ENCODE data around the gene ATP2C2.
"Not testable (repeated sequence)": the region's sequence is repeated elsewhere in the genome, so short reads cannot be mapped to it uniquely, and the experiment has no call there.

The ATP2C2 gene, protein sequence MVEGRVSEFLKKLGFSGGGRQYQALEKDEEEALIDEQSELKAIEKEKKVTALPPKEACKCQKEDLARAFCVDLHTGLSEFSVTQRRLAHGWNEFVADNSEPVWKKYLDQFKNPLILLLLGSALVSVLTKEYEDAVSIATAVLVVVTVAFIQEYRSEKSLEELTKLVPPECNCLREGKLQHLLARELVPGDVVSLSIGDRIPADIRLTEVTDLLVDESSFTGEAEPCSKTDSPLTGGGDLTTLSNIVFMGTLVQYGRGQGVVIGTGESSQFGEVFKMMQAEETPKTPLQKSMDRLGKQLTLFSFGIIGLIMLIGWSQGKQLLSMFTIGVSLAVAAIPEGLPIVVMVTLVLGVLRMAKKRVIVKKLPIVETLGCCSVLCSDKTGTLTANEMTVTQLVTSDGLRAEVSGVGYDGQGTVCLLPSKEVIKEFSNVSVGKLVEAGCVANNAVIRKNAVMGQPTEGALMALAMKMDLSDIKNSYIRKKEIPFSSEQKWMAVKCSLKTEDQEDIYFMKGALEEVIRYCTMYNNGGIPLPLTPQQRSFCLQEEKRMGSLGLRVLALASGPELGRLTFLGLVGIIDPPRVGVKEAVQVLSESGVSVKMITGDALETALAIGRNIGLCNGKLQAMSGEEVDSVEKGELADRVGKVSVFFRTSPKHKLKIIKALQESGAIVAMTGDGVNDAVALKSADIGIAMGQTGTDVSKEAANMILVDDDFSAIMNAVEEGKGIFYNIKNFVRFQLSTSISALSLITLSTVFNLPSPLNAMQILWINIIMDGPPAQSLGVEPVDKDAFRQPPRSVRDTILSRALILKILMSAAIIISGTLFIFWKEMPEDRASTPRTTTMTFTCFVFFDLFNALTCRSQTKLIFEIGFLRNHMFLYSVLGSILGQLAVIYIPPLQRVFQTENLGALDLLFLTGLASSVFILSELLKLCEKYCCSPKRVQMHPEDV

DNA sequence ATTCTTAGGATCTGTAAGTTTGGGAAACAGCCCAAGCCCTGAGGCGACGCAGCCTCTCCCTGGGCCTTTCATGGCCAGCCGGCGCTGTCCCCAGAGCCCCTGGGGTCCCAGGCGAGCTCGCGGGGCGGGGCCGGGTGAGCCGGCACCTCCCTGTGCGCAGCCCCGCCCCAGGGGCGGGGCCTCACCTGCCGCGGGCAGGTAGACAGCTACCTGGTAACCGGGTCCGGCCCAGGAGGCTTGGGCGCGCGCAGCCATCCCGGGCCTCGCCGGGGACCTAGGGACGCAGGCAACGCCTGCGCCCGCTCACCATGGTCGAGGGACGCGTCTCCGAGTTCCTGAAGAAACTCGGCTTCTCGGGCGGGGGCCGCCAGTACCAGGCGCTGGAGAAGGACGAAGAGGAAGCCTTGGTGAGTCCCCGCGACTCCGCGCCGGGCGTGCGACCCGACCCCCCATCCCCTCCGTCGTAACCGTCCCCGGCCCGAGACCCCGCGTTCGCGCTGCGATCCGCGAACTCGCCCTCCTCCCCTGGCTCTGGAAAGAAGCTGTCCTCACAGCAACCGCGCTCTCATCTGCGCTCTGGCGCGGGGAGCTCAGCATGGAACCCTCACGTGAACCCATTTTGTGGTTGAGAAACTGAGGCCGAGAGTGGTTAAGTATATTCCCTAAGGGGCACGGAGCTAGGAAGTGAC, at the start of gene ATP2C2:
Gene ATP2C2, plus strand, starts transcription at position 231 of the 689 bp plus-strand sequence. Its CDS starts 78 bp downstream, at position 309.
- in situ Hi-C loops (cut with MboI; ENCODE audit: low sequenced_read_pairs): no loop called here

DNA sequence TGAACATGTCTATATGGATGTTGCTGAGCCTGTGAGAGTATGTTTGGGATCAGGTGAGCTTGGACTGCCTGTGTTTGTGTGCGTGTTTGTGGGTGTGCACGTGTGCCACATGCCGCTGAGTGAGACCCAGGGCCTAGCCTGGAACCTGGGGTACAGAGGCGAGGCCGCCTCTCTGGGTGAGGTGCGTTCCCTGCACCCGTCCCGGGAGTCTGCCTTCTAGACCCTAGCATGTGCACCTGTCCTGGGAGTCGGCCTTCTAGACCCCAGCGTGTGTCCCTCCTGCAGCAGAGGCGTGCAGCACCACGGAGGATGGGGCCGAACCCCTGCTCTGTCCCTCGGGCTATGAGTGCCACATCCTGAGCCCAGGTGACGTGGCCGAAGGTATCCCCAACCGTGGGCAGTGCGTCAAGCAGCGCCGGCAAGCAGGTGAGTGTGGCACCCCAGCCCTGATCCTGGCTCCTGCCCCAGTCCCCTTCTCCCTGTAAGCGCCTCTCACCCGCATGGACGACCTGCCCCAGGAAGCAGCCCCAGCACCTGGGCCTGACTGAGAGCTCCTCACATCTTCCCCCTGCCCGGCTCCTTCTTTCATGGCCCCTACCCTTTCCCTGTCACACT, 49.1 kb upstream of the ATP2C2 start:
- in situ Hi-C loops (cut with MboI; ENCODE audit: low sequenced_read_pairs): no loop called here

DNA sequence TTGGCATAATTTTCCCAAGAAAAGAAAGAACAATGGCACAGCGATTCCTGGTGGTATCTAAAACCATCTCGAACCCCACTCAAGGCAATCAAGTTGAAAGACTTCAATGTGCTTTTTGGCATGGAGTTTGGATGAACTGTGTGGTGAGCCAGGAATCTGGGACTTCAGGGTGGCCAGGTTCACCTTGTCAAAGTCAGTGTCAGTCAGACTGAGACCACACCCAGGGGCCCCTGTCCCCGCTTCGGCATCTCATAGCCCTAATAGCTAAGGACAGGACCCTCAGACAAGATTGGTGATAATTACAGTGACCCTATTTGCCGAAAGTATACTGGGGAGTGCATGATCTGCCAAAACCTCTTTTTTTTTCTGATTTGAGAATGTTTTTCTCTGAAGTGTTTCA, 47.8 kb upstream of the ATP2C2 start:
- in situ Hi-C loops (cut with MboI; ENCODE audit: low sequenced_read_pairs): no loop called here

DNA sequence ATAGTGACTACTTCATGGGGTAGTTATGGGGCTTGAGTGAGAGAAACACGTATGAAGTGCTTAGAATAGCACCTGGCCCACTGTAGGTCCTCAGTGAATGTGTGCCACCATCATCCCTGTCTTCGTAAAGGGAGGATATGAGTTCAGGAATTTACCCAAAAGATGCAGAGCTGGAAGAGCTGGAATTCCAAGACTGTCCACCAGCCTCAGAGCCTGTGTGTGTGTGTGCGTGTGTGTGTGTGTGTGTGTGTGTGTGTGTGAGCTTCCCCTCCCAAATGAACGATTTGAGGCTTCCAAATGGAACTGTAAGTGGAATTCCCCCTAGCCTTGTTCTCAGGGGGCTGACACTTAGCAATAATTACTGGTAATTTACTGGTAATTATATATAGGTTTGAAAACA, 46.4 kb upstream of the ATP2C2 start:
- in situ Hi-C loops (cut with MboI; ENCODE audit: low sequenced_read_pairs): no loop called here

DNA sequence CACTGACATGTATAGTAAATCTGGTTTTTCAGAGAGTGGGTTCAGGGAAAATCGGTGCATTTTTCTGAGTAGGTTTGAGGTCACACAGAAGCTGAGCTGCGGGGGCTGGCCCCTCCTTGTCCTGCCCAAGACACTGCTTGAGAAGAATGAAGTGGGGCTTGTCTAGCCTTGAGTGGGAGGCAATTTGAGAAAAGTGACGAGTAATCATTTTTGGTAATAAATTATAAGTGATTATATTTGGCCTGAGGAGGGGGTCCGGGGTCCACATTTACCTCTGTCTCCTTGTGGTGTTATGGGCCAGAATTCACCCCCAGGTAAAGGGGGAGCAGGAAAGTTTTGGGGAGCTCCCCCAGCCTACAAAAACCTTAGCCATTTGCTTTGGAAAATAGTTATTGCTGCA, 45.6 kb upstream of the ATP2C2 start:
- in situ Hi-C loops (cut with MboI; ENCODE audit: low sequenced_read_pairs): no loop called here

DNA sequence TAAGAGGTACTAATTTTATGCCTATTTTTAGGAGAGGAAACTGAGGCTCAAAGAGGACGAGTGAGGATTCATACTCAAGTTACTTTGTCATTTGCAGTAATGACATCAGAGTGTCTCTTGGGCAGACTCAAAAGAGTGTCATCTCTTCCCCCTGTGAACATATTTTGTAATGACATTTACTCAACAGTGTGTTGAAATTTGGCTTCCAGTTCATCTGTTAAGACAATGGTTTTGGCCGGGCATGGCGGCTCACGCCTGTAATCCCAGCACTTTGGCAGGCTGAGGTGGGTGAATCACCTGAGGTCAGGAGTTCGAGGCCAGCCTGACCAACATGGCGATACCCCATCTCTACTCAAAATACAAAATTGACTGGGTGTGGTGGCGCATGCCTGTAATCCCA, 44.7 kb upstream of the ATP2C2 start:
- in situ Hi-C loops (cut with MboI; ENCODE audit: low sequenced_read_pairs): no loop called here

DNA sequence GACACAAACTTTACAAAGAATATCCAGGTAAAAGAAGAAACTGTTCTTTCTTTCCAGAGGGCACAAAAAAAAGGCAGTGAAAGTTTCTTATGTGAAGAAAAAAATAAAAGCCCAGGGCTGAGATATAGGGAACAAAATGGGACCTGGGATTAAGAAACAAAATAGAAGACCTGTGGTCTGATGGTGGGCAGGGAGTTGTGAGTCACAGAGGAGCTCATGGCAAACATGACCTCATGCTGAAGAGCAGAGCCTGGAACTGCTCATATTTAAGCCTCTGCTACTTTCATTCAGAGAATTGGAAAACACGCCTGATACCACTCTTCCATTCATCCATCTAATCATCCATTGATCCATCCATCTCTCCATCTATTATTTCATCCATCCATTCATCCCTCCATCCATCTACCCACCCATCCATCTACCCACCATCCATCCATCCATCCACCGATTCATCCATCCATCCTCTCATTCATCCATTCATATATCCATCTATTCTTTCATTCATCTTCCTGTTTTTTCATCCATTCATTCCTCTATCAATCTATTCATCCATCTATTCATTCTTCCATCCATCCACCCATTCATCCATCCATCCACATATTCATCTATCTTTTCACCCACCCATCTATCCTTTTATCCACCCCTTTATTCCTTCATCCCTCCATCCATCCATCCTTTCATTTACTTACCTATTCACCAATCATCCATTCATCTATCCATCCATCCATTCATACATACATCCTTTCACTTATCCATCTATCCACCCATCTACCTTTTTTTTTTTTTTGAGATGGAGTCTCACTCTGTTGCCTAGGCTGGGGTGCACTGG, 43.7 kb upstream of the ATP2C2 start:
- in situ Hi-C loops (cut with MboI; ENCODE audit: low sequenced_read_pairs): no loop called here

DNA sequence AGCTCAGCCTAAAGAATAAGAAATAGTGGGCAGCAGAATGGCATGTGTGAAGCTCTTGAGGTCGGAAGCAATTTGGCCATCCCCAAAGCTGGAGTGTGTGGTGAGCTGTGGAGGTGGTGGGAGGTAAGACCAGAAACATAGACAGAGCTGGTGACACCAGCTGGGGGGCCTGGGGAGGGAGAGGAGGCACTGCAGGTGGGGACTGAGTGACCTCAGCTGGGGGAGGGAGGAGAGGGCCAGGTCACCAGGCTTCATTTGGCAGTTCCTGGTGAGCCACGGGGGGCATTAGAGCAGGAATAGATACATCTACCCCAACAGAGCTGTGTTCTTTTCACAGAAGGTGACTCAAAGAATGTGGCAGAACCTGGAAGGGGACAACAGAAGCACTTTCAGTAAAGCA, 41.8 kb upstream of the ATP2C2 start:
- in situ Hi-C loops (cut with MboI; ENCODE audit: low sequenced_read_pairs): no loop called here

DNA sequence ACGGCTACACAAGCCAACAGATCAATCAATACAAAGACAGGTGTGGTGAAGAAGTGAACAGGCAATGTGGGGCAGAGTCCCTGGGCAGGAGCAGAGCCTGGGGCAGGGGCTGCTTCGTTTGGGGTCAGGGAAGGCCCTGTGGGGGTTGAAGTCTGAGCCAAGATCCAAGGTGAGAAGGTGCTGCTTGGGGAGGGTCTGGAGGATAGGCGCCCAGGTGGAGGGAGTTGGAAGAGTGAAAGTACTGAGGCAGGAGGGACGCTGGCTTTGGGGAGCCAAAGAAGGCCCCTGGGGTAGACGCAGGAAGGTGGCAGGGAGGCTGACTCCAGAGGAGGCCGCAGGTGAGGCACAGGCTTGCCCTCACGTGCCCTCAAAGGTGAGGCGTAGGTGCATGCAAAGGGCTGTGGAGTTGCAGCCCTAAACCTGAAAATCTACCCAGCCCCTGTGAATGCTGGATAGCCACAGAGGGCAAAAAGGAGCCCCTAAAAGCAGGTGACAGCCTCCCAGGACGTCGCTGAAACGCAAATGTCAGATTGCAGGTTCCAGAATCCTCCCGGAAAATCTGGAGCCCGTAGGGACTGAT, 40.3 kb upstream of the ATP2C2 start:
- in situ Hi-C loops (cut with MboI; ENCODE audit: low sequenced_read_pairs): no loop called here

DNA sequence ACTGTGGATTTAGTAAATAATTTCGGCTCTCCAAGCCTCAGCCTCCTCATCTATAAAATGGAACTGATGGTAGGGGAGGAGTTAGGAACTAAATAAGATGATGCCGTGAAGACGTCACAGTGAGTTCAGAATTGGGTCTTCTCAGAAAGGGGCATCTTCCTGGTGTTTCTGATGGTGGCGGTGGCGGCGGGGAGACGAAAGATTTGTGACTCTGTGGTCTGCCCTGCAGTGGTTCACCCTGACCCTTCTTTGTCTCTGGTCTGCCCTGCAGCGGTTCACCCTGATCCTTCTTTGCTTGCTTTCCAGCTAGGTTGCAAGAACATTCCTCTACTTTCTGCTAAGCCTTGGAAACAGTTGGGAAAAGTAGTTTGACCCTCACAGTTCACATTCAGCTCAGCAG, 39.3 kb upstream of the ATP2C2 start:
- in situ Hi-C loops (cut with MboI; ENCODE audit: low sequenced_read_pairs): no loop called here

DNA sequence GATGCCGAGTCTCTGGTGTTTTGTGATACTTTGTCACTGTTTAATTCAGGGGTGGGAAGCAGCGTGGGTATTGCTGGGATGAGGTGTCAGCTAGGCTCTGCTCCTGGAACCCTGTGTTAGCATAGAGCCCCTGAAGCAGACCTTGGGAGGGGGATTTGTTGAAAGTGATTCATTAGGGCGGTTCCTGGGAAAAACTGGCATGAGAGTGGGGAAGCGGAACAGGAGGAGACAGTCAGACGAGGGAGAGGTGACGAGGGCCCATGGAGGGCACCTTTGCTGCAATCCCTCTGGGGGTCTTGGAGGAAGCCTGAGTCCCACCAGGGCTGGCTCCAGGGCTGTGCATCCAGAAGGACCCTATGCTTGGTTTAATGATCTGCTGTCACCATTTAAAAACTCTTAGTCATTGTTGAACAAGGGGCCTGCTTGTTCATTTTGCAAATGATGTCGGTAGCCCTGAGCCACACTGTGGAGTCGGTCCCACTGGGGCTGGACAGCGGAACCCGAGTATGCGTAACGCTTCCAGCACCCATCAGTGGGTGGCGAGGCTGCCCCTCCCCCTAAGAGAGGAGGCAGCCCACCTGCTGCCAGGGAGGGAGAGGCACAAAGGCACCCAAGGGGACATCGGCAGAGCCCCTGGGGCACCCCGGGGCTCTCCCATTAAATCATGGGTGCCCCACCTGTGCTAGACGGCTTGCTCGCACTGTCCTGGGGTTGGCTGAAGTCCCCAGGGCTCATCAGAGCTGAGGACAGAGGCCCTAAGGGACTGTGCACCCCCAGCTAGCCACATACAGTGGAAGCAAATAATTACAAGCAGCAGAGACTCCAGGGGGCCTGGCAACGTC, 38.3 kb upstream of the ATP2C2 start:
- in situ Hi-C loops (cut with MboI; ENCODE audit: low sequenced_read_pairs): no loop called here

DNA sequence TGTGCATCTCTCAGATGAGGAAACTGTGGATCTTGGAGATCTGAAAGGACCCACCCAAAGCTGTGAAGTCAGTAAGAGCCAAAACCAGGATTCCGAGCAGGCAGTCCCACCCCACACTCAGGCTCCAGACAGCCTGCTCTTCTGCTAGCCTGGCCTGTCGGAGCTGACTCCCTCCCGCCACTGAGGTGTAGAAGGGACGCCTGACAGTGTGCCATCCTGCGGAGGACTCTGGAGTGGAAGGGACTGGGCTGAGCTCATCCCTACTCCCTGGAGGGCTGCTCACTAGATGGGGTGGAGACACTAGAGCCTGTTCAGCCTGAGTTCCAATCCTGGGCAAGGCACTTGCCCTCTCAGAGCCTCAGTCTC, 37.7 kb upstream of the ATP2C2 start:
- in situ Hi-C loops (cut with MboI; ENCODE audit: low sequenced_read_pairs): no loop called here

DNA sequence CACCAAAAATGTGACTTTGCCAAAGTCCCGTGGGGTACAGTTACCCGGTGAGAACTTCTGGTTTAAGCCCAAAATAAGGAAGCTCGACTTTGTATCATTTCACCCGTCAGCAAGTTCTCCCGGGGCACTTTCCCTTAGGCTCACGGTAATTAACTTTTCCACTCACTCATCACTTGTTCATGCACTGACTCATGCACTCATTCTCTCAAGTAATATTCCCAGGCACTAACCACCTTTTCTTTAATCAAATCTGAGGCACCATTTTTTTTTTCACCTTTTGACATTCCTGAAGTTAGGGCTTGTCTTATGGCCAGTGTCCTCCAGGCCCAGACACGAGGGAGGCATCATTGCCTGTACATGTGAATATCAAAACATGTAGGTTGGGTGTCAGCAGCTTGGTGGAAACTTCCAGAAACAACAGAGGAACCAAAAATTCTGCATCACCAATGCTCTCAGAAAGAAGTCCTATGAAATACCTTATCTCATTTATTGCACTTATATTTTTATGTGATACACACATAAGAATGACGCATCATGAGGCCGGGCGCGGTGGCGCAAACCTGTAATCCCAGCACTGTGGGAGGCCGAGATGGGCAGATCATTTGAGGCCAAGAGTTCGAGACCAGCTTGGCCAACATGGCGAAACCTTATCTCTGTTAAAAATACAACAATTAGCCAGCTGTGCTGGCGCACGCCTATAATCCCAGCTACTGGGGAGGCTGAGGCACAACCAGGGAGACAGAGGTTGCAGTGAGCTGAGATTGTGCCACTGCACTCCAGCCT, 36.1 kb upstream of the ATP2C2 start:
- in situ Hi-C loops (cut with MboI; ENCODE audit: low sequenced_read_pairs): no loop called here

DNA sequence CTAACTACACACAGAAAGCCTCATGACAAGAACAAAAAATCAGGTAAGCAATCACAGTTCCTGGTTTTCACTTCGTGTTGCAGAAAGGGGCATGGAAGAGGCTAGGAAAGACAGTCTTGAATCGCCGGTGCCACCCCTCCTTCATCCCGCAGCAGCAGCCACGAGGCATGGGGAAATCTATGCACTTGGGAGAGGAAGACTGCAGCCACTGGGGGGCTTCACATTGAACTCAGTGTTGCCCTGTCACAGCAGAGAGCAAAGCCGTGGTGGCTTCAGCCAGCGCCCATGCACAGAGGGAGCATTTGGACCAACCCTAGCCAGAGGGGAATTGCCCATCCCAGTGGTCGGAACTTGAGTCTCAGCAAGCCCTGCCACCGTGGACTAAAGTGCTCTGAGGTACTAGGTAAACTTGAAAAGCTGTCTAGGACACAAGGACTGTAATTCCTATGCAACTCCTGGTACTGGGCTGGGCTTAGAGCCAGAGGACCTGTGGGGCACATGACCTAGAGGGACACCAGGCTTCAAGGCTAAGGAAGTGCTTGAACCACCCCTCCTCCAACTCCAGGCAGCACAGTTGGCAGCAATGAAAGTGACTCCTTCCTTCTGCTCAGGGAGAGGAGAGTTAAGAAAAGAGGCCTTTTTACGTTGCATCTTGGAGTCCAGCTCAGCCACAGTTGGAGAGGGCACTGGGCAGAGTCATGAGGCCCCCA, 35.2 kb upstream of the ATP2C2 start:
- in situ Hi-C loops (cut with MboI; ENCODE audit: low sequenced_read_pairs): no loop called here

DNA sequence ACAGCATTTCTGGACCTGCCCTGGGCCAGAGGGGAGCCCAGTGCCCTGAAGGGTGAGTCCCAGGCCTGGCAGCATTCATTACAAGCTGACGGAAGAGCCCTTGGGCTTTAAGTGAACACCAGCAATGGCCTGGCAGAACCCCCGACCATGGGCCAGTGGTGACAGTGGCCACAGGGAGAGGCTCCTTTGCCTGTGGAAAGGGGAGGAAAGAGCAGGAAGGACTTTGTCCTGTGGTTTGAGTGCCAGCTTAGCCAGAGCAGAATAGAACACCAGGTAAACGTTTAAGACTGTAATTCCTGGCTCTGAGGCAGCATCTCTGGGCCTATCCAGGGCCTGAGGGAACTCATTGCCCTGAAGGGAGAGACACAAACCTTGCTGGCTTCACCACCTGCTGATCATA, 34.3 kb upstream of the ATP2C2 start:
- in situ Hi-C loops (cut with MboI; ENCODE audit: low sequenced_read_pairs): no loop called here

DNA sequence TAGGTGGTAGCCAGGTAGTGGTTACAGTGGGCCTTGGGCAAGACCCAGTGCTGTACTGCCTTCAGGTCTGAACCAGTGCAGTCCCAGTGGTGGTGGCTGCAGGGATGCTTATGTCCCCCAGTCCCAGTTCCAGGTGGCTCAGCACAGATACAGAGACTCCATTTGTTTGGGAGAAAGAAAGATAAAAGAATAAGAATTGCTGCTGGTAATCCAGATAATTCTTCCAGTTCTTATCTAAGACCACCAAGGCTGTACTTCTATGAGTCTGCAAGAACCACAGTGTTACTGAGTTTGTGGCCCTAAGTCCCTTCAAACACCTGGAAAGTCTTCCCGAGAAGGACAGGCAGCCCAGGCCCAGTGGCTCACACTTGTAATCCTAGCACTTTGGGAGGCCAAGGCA, 33.9 kb upstream of the ATP2C2 start:
- in situ Hi-C loops (cut with MboI; ENCODE audit: low sequenced_read_pairs): no loop called here

DNA sequence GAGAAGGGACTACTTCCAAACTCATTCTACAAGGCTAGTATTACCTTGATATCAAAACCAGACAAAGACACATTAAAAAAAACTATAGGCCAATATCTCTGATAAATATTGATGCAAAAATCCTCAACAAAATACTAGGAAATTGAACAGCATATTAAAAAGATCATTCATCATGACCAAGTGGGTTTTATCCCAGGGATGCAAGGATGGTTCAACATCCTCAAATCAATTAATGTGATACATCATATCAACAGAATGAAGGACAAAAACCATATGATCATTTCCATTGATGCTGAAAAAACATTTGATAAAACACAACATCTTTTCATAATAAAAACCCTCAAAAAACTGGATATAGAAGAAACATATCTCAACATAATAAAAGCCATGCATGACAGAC, 31.1 kb upstream of the ATP2C2 start:
- in situ Hi-C loops (cut with MboI; ENCODE audit: low sequenced_read_pairs): not testable (repeated sequence)

DNA sequence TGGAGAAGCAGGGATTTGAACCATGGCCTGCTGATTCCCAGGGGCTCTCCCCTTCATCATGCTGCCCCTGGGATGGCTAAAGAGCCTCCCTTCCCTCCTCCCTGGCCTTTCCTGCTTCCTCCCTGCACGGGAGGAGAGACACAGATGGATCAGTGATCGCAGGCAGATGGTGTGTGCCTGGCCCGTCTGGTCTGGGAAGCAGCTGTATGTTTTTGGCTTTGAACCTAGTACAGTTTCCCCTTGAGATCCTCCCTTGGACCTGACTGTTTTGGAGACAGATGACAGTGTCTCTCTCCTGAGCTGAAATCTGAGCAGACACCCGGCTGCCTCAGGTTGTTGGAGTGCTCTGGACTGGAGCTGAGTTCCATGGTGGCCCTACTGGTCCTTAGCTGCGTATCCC, 29.0 kb upstream of the ATP2C2 start:
- in situ Hi-C loops (cut with MboI; ENCODE audit: low sequenced_read_pairs): no loop called here
